ENCODE results near the gene RMI2. TPM values are rescaled to one million over a fixed set of nuclear protein-coding genes. Genes with fewer than 3 reads are reported as not detected.
"Not testable (repeated sequence)": the region's sequence is repeated elsewhere in the genome, so short reads cannot be mapped to it uniquely, and the experiment has no call there.

Gene RMI2
- total RNA-seq, 2 experiments from 2014 or later, result 50.1 to 56.1 TPM

- no peaks in the 10 kb centered on the region for H3K27me3 Mint-ChIP-seq
- H3K27ac Mint-ChIP-seq, result no peak overlapping the region
- H3K36me3 Mint-ChIP-seq, result no peaks in the 10 kb centered on the region
- no peaks in the 10 kb centered on the region for H3K9me3 Mint-ChIP-seq
- peaks cover 11% of the 10 kb centered on the region for H3K4me1 Mint-ChIP-seq
- no peak for DNase-seq
- H3K4me3 Mint-ChIP-seq, result no peak overlapping the region
These were observed 27.0 kb downstream of the RMI2 start for GRCh38 chr16:11372073-11372828.

DNA sequence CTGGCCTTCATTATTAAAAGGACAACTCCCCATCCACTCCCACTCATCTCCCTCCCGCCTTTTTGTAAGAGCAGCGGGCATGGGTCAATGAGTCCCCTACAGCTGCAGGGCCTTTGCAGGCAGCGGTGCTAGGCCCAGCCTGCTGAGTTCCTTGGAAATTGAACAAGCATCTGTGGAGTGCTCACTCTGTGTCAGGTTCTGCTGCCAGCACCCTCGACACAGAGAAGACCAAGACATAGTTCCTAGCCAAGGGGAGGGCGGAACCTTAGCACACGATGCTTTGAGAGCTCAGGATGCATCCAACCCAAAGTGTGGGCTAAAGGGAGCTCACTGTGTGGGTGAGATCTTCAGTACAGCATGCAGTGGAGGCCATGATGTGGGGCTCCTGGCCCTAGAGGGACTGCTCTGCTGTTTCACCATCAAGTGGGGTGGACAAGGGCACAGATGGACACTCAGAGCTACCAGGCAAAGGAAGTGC, 27.6 kb downstream of the RMI2 start:
- Mint-ChIP-seq H3K27ac (no peak overlapping the region), H3K4me3 (no peak overlapping the region), H3K36me3 (no peaks in the 10 kb centered on the region), H3K27me3 (no peaks in the 10 kb centered on the region), H3K4me1 (peaks cover 11% of the 10 kb centered on the region), H3K9me3 (no peaks in the 10 kb centered on the region)
- no peak for DNase-seq

- Mint-ChIP-seq H3K27me3 (no peaks in the 10 kb centered on the region), H3K9me3 (no peaks in the 10 kb centered on the region), H3K4me3 (no peak overlapping the region), H3K4me1 (peaks cover 14% of the 10 kb centered on the region), H3K36me3 (peaks cover 4% of the 10 kb centered on the region), H3K27ac (no peak overlapping the region)
- no peak for DNase-seq
These were observed 29.0 kb downstream of the RMI2 start for GRCh38 chr16:11374255-11374654.

DNA sequence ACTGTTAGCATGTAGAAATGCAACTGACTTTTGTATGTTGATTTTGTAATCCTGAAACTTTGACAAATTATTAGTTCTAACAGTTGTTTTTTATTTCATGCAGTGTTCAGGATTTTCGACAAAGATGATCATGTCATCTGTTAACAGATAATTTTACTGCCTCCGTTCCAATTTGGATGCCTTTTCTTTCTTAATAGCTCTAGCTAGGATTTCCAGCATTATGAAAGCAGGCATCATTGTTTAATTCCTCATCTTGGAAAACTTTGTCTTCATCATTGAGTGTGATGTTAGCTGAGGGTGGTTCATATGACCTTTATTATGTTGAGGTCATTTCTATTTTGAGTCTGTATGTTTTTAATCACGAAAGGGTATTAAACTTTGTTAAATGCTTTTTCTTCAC, 31.9 kb downstream of the RMI2 start:
- no peak for DNase-seq
- Mint-ChIP-seq H3K36me3 (peaks cover 5% of the 10 kb centered on the region), H3K9me3 (no peaks in the 10 kb centered on the region), H3K4me3 (no peak overlapping the region), H3K4me1 (peaks cover 8% of the 10 kb centered on the region), H3K27me3 (no peaks in the 10 kb centered on the region), H3K27ac (no peak overlapping the region)

GRCh38 chr16:11378951-11379350, 33.7 kb downstream of the RMI2 start:
- H3K4me3 Mint-ChIP-seq, H3K36me3 Mint-ChIP-seq, H3K4me1 Mint-ChIP-seq, H3K27me3 Mint-ChIP-seq, DNase-seq, H3K9me3 Mint-ChIP-seq: not testable (repeated sequence)
- H3K27ac Mint-ChIP-seq, result peak overlapping the region; percentile 19

GRCh38 chr16:11379420-11379819, 34.2 kb downstream of the RMI2 start:
- peak; percentile 29 for DNase-seq
- Mint-ChIP-seq H3K4me1 (peaks cover 8% of the 10 kb centered on the region), H3K4me3 (no peak overlapping the region), H3K36me3 (peaks cover 5% of the 10 kb centered on the region), H3K9me3 (no peaks in the 10 kb centered on the region), H3K27me3 (no peaks in the 10 kb centered on the region), H3K27ac (peak overlapping the region; percentile 19)

DNA sequence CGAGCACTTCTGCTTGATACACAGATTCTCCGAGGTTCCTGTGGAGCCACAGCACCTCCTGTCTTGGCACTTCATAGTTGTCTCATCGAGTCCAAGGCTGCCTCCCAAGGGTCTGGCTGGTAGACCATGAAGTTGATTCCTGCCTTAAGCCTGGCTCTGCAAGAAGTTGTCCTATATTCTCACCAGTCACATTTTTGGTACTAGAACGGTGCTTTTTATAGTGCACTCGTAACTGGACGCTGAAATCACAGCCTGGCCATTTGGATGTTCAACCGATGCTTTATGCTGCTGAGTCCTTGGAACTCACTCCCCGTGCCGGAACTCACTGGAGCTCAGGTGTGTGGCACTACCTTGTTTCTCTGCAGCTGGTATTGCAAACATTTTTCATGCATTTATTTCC, 35.6 kb downstream of the RMI2 start:
- Mint-ChIP-seq H3K9me3 (no peaks in the 10 kb centered on the region), H3K4me3 (no peak overlapping the region)
- no peak for DNase-seq

GRCh38 chr16:11383481-11384183, 38.4 kb downstream of the RMI2 start:
- H3K9me3 Mint-ChIP-seq, result no peaks in the 10 kb centered on the region
- H3K36me3 Mint-ChIP-seq, result peaks cover 3% of the 10 kb centered on the region
- H3K27ac Mint-ChIP-seq, result no peak overlapping the region
- DNase-seq, result no peak
- H3K4me1 Mint-ChIP-seq, result peaks cover 11% of the 10 kb centered on the region
- no peak overlapping the region for H3K4me3 Mint-ChIP-seq
- H3K27me3 Mint-ChIP-seq, result no peaks in the 10 kb centered on the region

More for the DNA sequence above, 35.6 kb downstream of the RMI2 start:
- peaks cover 5% of the 10 kb centered on the region for H3K36me3 Mint-ChIP-seq
- H3K27me3 Mint-ChIP-seq, result no peaks in the 10 kb centered on the region
- no peak overlapping the region for H3K27ac Mint-ChIP-seq
- peaks cover 8% of the 10 kb centered on the region for H3K4me1 Mint-ChIP-seq

DNA sequence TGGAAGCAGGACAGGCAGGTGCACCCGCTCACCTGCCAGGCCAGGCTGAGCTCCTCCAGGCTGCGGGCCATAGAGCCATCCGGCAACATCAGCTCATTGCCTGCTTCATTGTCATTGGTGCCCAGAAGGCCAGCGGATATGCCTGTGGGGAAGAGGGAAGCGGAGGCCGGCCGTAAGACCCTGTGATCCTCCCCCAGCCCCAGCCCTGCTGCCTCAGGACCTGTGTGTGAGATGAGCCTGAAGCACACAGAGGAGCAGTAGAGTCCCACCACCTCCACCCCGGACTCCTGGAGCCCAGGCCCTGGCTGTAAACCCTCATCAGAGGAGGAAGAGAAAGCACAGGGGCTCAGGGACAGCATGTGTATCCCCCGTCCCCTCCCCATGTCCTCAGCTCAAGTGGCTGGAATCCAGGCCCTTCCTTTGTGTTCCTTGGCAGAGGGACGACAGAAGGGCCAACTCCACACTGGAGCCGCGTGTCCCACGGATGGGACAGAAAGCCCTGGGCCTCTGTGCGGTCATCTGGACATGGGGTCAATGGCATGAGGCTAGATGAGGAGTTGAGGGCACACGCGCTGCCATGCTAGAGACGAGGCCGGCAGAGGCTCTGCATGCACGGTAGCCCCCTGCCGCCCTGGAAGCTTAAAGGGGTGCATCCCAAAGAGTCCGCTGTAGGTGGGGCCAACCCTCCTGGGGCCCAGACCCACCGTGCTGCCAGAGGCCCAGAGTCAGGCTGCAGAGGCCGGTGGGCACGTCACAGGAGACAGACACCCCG, 39.1 kb downstream of the RMI2 start:
- peaks cover under 1% of the 10 kb centered on the region for H3K36me3 Mint-ChIP-seq
- H3K4me3 Mint-ChIP-seq, result no peak overlapping the region
- no peaks in the 10 kb centered on the region for H3K27me3 Mint-ChIP-seq
- no peak overlapping the region for H3K27ac Mint-ChIP-seq
- no peaks in the 10 kb centered on the region for H3K9me3 Mint-ChIP-seq
- H3K4me1 Mint-ChIP-seq, result peaks cover 8% of the 10 kb centered on the region
- no peak for DNase-seq

GRCh38 chr16:11384956-11385586, 39.8 kb downstream of the RMI2 start:
- Mint-ChIP-seq H3K4me1 (peaks cover 3% of the 10 kb centered on the region), H3K36me3 (no peaks in the 10 kb centered on the region), H3K27ac (no peak overlapping the region), H3K9me3 (no peaks in the 10 kb centered on the region), H3K27me3 (no peaks in the 10 kb centered on the region), H3K4me3 (no peak overlapping the region)
- DNase-seq, result no peak

GRCh38 chr16:11386054-11386680, 40.9 kb downstream of the RMI2 start:
- no peak overlapping the region for H3K27ac Mint-ChIP-seq
- H3K4me3 Mint-ChIP-seq, result no peak overlapping the region
- no peaks in the 10 kb centered on the region for H3K27me3 Mint-ChIP-seq
- peaks cover 3% of the 10 kb centered on the region for H3K4me1 Mint-ChIP-seq
- no peaks in the 10 kb centered on the region for H3K9me3 Mint-ChIP-seq
- no peaks in the 10 kb centered on the region for H3K36me3 Mint-ChIP-seq
- DNase-seq, result no peak

DNA sequence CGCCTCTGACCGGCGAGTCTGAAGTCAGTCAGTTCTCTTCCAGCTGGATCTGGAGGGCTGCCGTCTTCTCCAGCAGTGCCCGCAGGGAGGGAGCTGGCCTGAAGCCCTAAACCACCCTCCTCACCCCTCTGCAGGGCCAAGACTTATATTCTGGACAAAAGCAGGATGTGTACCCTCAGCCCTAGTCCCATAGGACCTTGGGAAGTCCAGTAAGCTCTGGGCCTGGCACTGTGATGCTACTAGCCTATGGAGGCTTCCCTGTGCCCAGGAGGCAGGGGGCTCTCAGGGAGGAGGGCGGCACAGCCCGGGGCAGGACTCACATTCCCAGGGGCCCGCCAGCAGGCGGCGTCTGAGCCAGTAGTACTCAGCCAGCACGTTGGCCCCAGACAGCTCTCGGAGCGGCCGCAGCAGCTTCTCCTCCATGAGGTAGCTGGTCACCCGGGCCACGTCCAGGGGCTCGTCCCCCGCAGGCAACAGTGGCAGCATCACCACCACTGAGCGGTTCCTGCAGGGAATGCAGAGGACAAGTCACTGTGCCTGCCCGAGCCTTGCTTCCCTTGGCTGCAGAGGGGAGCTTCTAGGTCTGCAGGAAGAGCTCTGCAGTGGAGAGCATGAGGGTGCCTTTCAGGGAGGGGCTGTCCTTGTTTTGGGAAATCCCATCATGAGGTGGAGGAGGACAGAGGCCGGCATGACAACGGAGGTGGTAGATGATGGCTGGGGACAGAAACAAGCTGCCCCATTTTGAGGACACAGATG, 41.7 kb downstream of the RMI2 start:
- H3K4me3 Mint-ChIP-seq, result no peak overlapping the region
- DNase-seq, result no peak

GRCh38 chr16:11389083-11389482, 43.8 kb downstream of the RMI2 start:
- H3K36me3 Mint-ChIP-seq, result no peaks in the 10 kb centered on the region
- H3K9me3 Mint-ChIP-seq, result no peaks in the 10 kb centered on the region
- no peak overlapping the region for H3K4me3 Mint-ChIP-seq
- no peak for DNase-seq
- H3K27me3 Mint-ChIP-seq, result no peaks in the 10 kb centered on the region
- H3K4me1 Mint-ChIP-seq, result peaks cover 3% of the 10 kb centered on the region
- no peak overlapping the region for H3K27ac Mint-ChIP-seq

More for the DNA sequence above, 41.7 kb downstream of the RMI2 start:
- Mint-ChIP-seq H3K27me3 (no peaks in the 10 kb centered on the region), H3K4me1 (peaks cover 3% of the 10 kb centered on the region), H3K36me3 (no peaks in the 10 kb centered on the region), H3K9me3 (no peaks in the 10 kb centered on the region), H3K27ac (no peak overlapping the region)
